Astrocyte of the spinal cord (primary cell): Measurements from ENCODE around the gene NHEJ1.

Experiments used
- DNase-seq: peaks from one replicate; pipeline ENCODE4 v3.0.0; 2011; ENCODE audit warnings: low read depth, low spot score
- H3K4me3 ChIP-seq: 2 replicates; pipeline ENCODE4 v1.5.1; 2011; ENCODE audit warnings: low read depth, mild to moderate bottlenecking, low read length, moderate library complexity
- in situ Hi-C: cut with HindIII; loops from 2 replicates; pipeline ENCODE4 v1.10.0; 2017; ENCODE audit warnings: low sequenced_read_pairs
- TF ChIP-seq, protein P1 (sequence below): IDR thresholded peaks from 2 replicates; pipeline ENCODE4 v1.5.1; 2012; ENCODE audit warnings: low read depth, mild to moderate bottlenecking, low read length, inconsistent platforms

The NHEJ1 gene, protein sequence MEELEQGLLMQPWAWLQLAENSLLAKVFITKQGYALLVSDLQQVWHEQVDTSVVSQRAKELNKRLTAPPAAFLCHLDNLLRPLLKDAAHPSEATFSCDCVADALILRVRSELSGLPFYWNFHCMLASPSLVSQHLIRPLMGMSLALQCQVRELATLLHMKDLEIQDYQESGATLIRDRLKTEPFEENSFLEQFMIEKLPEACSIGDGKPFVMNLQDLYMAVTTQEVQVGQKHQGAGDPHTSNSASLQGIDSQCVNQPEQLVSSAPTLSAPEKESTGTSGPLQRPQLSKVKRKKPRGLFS

DNA sequence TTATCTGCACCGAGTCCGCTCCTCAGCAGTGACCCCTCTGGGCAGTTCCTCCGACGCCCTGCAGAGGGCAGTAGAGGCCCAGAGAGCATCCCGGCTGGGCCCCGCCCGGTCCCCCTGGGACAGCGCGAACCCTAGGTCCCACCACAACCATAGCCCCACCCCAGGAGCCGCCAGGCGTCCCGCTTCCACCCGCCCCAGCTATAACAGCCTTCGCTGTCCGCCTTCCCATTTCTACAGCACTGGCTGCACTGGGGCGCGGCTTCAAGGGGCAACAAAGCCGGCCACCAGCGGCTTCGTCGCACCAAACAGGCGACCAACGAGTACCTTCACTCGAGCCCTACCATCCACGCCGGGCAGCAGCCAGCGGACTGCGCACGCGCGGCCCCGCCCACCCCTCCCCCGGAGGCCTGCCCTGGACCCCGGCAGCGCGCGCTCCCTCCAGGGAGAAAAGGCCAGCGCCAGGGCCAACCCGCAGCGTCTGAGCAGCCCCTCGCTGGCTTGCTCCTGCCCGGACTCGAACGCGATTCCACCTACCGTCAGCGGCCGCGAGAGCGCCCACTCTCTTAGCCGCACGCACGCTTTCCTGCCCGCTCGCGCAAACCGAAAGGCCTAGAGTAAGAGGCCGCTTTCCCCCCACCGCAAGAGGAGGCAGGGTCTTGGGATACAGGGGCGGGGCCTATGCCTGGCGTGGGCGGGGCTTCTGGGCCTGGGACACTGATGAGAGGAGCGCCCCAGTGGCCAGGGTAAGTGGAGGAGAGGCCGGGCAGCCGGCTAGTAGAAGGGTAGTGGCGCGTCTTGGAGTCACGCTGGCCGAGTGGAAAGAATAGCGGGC, at the start of gene NHEJ1:
Gene NHEJ1, minus strand, starts transcription at position 630 of the 832 bp plus-strand sequence. CDS start 2,453 bp downstream, outside the sequence.
- peak within 1 kb of the TSS; percentile 68 for H3K4me3 ChIP-seq
- DNase-seq, result peak; percentile 95
- TF ChIP-seq, protein P1, sequence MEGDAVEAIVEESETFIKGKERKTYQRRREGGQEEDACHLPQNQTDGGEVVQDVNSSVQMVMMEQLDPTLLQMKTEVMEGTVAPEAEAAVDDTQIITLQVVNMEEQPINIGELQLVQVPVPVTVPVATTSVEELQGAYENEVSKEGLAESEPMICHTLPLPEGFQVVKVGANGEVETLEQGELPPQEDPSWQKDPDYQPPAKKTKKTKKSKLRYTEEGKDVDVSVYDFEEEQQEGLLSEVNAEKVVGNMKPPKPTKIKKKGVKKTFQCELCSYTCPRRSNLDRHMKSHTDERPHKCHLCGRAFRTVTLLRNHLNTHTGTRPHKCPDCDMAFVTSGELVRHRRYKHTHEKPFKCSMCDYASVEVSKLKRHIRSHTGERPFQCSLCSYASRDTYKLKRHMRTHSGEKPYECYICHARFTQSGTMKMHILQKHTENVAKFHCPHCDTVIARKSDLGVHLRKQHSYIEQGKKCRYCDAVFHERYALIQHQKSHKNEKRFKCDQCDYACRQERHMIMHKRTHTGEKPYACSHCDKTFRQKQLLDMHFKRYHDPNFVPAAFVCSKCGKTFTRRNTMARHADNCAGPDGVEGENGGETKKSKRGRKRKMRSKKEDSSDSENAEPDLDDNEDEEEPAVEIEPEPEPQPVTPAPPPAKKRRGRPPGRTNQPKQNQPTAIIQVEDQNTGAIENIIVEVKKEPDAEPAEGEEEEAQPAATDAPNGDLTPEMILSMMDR, result peak; percentile 99
- in situ Hi-C loops, result no loop called here

DNA sequence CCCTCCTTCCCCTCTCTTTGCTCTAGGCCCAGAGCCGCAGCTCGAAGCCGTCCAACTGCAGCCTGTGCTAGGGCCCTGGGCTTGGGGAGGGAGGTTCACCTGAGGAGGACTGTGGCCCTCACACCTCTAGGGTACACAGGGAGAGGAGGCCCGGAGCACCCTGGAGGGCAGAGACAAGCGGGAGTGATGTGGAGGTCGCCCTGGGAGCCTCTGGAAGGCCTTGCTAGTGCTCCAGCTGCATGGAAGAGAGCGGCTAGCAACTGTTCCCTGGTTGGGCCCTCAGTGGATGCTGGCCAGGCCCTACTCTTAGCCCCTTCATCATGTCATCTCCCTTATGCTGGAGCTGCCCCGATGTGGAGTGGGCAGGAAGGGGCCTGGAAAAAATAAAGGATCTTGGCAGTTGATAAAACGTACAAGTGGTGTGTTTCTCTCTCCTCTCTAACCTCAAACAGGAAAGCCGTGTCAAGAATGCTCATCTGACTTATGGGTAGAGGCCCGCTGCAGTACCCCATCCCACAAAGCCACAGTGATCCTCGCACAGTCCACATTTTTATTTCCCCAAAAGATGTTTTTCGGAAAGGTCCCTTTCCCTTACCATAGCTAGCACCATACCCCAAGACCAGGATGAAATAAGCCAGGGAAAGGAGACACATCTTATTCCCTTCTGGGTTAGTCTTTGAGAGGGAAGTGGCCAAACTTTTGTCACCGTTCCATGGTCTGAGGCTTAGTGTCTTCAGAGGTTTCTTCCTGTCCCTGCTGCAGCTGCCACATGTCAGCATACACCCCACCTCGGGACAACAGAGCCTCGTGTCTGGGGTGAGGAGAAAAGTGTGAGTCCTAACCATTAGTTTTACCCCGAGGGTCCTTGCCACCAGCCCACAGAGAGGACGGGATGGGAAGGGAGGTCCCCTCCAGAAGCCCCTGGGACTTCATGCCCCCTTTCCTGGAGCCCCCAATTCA, 48.9 kb upstream of the NHEJ1 start:
- no peak for DNase-seq
- H3K4me3 ChIP-seq, result no peak overlapping the region
- in situ Hi-C loops, result no loop called here

DNA sequence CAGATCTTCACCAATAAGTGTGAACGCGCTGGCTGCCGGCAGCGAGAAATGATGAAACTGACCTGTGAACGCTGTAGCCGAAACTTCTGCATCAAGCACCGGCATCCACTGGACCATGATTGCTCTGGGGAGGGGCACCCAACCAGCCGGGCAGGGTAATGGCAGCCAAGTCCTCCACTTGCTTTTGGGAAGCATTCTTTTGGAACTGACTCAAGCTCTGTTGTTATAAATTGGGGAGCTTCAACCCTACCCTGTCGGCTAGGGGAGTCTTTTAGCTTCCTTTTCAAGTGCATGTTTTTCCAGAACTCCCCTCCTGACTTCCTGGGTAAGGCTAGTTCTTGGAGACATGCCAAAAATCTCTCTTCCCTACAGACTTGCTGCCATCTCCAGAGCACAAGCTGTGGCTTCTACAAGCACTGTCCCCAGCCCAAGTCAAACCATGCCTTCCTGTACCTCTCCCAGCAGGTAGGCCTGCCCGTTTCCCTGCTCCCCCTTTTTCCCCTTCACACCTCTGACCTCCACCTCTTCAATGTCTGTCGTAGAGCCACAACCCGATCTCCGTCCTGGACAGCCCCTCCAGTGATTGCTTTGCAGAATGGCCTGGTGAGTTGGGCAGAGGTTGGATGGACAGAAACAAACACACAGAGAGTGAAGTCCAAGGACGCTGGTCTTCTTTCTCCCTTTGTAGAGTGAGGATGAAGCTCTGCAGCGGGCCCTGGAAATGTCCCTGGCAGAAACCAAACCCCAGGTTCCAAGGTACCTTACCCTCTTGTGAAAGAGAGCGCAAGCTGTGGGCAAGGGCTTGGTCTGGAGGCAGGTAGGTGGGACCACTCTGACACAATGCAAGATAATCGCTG, 47.5 kb upstream of the NHEJ1 start:
- no peak overlapping the region for H3K4me3 ChIP-seq
- DNase-seq, result peak; percentile 22
- in situ Hi-C loops, result no loop called here
- TF ChIP-seq, protein P1, result no peak

More for the DNA sequence above, 48.9 kb upstream of the NHEJ1 start:
- TF ChIP-seq, protein P1, result no peak

DNA sequence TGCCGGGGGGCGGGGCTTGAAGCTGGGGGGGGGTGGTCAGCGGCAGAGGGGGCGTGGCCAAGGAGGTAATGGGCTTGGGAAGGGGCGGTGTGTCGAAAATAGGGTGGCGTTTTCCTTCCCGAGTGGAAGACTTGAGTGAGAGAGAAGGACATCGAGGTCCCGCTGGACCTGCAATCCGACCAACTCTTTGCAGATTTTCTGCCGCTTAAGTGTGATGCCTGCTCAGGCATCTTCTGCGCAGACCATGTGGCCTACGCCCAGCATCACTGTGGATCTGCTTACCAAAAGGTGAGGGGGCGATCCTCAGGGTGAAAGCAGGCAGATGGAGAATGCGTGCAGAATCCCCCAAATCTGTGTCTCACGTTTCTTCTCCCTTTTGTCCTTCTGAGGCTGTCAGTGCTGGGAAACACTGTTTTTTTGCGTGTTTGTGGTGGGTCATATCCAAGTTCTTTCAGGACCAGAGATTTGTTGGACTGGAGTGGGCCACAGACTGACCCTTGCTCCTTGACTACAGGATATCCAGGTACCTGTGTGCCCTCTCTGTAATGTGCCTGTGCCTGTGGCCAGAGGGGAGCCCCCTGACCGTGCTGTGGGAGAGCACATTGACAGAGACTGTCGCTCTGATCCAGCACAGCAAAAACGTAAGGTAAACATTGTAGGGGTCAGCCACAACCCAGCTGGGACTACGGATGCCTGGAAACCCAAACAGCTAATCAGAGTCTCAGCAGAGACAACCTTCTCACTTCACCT, 46.7 kb upstream of the NHEJ1 start:
- in situ Hi-C loops, result no loop called here
- H3K4me3 ChIP-seq, result peak overlapping the region; percentile 71
- no peak for DNase-seq
- TF ChIP-seq, protein P1, result no peak

DNA sequence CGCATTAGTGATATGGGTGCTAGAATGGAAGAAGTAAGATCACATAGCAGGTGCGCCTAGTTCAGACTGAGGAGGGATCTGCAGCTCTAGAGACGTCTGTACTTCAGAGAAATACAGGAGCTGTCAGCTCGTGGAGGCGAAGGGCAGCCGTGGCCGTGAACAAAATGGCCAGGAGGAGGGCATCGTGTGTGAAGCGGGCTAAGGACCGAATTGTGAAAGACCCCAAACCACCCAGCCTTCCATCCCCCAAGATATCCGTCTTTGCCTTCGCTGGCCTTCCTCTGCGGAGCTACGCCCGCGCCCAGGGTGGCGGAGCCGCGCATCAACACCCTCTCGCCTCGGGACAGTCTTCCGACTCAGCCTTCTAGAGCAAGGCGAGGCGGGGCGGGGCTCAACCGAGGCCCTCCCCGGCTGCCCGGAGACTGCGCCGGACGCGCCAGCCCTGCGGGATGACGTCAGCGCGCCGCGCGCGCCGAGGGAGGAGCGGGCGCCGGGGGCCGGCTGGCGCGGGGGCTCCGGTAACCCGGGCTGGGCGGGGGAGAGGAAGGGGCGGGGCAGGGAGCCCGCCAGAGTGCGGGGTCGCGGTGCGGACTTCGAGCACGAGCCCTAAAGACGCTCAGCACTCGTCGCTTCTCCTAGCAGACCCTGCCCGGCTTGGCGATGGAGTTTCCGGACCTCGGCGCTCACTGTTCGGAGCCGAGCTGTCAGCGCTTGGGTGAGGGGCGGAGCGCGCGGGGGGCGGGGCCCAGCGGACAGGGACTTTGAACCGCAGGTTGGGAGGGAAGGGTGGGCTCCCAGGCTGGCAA, 45.9 kb upstream of the NHEJ1 start, which contains the start of gene ZFAND2B:
Gene ZFAND2B, plus strand, starts transcription at position 455 of the 806 bp plus-strand sequence. Its CDS starts 206 bp downstream, at position 661.
- in situ Hi-C loops, result no loop called here
- DNase-seq, result peak; percentile 94
- peak within 1 kb of the TSS; percentile 71 for H3K4me3 ChIP-seq
- TF ChIP-seq, protein P1, result no peak
